ENCODE results near the gene IGF2BP2. TPM values are rescaled to one million over a fixed set of nuclear protein-coding genes. Genes with fewer than 3 reads are reported as not detected.

IGF2BP2 gene
- total and polyA plus RNA-seq, 2 of the 8 experiments (the other 6 are each of a cell fraction or from before 2014, with no cell fraction given) = 7.4 to 121 TPM

GRCh38 chr3:185613016-185613415, 211.8 kb downstream of the IGF2BP2 start:
- Histone ChIP-seq H3K4me2 (ENCODE audit: insufficient read depth in 1 of 2, low read depth in 2 of 2, low read length in 2 of 2) (no peak overlapping the region), H2AFZ (ENCODE audit: low read length) (no peak overlapping the region), H3K9ac (replicated peaks in 1 of 4; ENCODE audit: extremely low read depth in 1 of 4, low read depth in 3 of 4, low read length in 3 of 4) (no peak overlapping the region), H2AK5ac (ENCODE audit: low read depth, low read length) (no peak overlapping the region), H4K20me1 (replicated peaks in 1 of 2; ENCODE audit: control insufficient read depth in 1 of 2, insufficient read depth in 2 of 2, low read length in 2 of 2) (no peaks in the 10 kb centered on the region), H2BK5ac (ENCODE audit: low read depth, low read length) (no peak overlapping the region), H3K27ac (ENCODE audit: low read depth, low read length) (no peak overlapping the region), H3K79me2 (ENCODE audit: control insufficient read depth in 1 of 2, insufficient read depth in 2 of 2, low read length in 2 of 2) (no peaks in the 10 kb centered on the region), H3K27me3 (replicated peaks in 1 of 4; ENCODE audit: control insufficient read depth in 3 of 4, extremely low read depth in 1 of 4, insufficient read depth in 3 of 4, low read length in 3 of 4) (no peaks in the 10 kb centered on the region), H4K5ac (ENCODE audit: insufficient read length, low read depth, low read length) (no peak overlapping the region), H4K8ac (ENCODE audit: extremely low read depth, insufficient read depth, low read length) (no peak overlapping the region), H2BK20ac (ENCODE audit: low read length) (no peak overlapping the region), H3K23ac (ENCODE audit: insufficient read length) (no peak overlapping the region), H3K18ac (ENCODE audit: extremely low read depth, low read length) (no peak overlapping the region), H4K91ac (replicated peaks; ENCODE audit: insufficient read length, low read length) (no peak overlapping the region), H2BK120ac (replicated peaks; ENCODE audit: low read depth, low read length) (no peak overlapping the region), H3K4ac (replicated peaks; ENCODE audit: insufficient read length, low read depth, low read length) (no peak overlapping the region), H2BK15ac (ENCODE audit: low read length) (no peak overlapping the region), H3K14ac (ENCODE audit: insufficient read length) (no peak overlapping the region), H3K4me1 (replicated peaks in 1 of 4; ENCODE audit: control insufficient read depth in 3 of 4, insufficient read depth in 4 of 4, low read length in 3 of 4) (no peaks in the 10 kb centered on the region), H3K9me3 (ENCODE audit: insufficient read depth in 2 of 2, low read depth in 1 of 2, low read length in 1 of 2) (no peaks in the 10 kb centered on the region), H3K36me3 (ENCODE audit: control insufficient read depth in 2 of 4, insufficient read depth in 4 of 4, low read length in 3 of 4) (peaks cover 24 to 88% (median 65%) of the 10 kb centered on the region in 4 experiments), H2BK12ac (ENCODE audit: low read depth, low read length) (no peak overlapping the region), H3K56ac (replicated peaks; ENCODE audit: insufficient read length, low read depth, low read length) (no peak overlapping the region), H3K79me1 (ENCODE audit: low read depth, low read length) (no peaks in the 10 kb centered on the region), H3K23me2 (ENCODE audit: low read depth, low read length) (no peaks in the 10 kb centered on the region), H3K4me3 (ENCODE audit: extremely low read depth in 1 of 4, insufficient read depth in 2 of 4, low read depth in 3 of 4, low read length in 4 of 4) (no peak overlapping the region)
- 93% methylated on average over 6 of the region's 6 CpGs; no CpG with 5 or more reads in 1 of the 2 experiments for WGBS, 2 experiments (ENCODE audit: extremely low coverage in 1 of 2, insufficient coverage in 1 of 2, insufficient read length in 1 of 2, insufficient replicate concordance in 2 of 2, low coverage in 1 of 2, low lambda C conversion rate in 2 of 2, missing lambda C conversion rate in 1 of 2)
- ChIA-PET POLR2A (ENCODE audit: partially characterized antibody) (interaction anchor here (1.1 kb wide), 1 partner anchor 17 kb away, joined by 3 read pairs; no protein-coding TSS in a partner anchor), CTCF (ENCODE audit: partially characterized antibody) (no interaction called here)
- FAIRE-seq (no peak), DNase-seq (ENCODE audit: low read depth in 1 of 2, low spot score in 2 of 2) (no peak)
- TF ChIP-seq ASH2L (IDR thresholded peaks at IDR 0.05; ENCODE audit: low read length) (no peak), GABPA (IDR thresholded peaks at IDR 0.05; ENCODE audit: borderline replicate concordance, insufficient read depth, low read length) (no peak), EZH2 (IDR thresholded peaks at IDR 0.05; ENCODE audit: low read depth, low read length, severe bottlenecking) (no peak), HDAC6 (IDR thresholded peaks at IDR 0.05; ENCODE audit: low read depth, low read length) (no peak), TEAD4 (IDR thresholded peaks at IDR 0.05; ENCODE audit: low read depth, low read length) (no peak), SIN3A (conservative IDR thresholded peaks at IDR 0.05 in 1 of 2, IDR thresholded peaks at IDR 0.05 in 1 of 2; ENCODE audit: low read depth in 1 of 2, low read length in 2 of 2) (no peak), SIRT6 (IDR thresholded peaks at IDR 0.05; ENCODE audit: low read length) (no peak), TCF12 (IDR thresholded peaks at IDR 0.05; ENCODE audit: low read depth, low read length) (no peak), CBX5 (IDR thresholded peaks at IDR 0.05; ENCODE audit: low read depth, low read length) (no peak)

Measured in H1 (cell line).